ENCODE measurements around the gene TSPAN3.

DNA sequence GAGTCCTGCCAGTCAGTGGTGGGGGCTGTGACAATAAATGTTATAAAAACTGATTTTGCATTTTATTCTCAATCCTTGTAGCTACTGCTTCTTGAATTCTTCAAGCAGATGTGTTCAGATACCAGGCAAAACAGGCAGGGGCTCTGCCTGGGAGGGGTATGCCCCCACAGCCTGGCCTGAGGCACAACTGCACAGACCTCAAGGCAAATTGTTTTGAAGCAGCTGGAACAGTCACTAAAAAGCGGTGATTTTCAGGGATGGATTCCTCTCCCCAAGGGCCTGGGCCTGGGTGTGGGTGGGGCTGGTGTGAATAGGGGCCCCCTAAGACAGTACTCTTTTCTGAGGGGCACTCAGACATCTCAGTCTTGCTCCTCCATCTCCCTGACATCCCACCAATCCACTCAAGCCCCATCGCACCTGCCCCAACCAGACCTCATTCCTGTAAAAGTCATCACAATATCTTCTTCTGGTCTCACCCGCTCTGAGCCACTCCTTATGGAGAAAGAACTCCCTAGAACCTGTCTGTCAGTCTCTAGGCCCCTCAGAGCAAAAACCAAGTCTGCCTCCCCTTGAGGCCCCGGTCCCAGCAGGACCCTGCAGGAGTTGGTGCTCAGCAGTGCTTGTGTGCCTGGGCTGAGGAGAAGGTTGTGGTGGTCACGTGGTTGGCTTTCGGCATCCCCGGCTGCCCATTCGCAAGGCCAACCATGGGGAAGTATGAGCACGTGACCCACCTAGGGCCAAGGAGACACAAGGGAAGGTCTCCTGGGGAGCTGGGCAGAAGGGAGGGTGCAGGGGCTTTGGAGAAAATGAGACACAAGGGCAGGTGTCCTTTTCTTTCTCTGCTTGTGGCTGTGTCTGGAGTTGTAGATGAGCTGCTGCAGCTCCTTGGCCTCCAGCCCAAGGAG is 78.9 kb downstream of the TSPAN3 start:
- TF ChIP-seq, protein P1, sequence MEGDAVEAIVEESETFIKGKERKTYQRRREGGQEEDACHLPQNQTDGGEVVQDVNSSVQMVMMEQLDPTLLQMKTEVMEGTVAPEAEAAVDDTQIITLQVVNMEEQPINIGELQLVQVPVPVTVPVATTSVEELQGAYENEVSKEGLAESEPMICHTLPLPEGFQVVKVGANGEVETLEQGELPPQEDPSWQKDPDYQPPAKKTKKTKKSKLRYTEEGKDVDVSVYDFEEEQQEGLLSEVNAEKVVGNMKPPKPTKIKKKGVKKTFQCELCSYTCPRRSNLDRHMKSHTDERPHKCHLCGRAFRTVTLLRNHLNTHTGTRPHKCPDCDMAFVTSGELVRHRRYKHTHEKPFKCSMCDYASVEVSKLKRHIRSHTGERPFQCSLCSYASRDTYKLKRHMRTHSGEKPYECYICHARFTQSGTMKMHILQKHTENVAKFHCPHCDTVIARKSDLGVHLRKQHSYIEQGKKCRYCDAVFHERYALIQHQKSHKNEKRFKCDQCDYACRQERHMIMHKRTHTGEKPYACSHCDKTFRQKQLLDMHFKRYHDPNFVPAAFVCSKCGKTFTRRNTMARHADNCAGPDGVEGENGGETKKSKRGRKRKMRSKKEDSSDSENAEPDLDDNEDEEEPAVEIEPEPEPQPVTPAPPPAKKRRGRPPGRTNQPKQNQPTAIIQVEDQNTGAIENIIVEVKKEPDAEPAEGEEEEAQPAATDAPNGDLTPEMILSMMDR (IDR thresholded peaks at IDR 0.05; ENCODE audit: low read depth, low read length, missing input control): no peak
- TF ChIP-seq RAD21 (IDR thresholded peaks at IDR 0.05) (no peak), YY1 (IDR thresholded peaks at IDR 0.05) (no peak), FOXA1 (IDR thresholded peaks at IDR 0.05) (no peak), SP1 (IDR thresholded peaks at IDR 0.05) (no peak), EGR1 (IDR thresholded peaks at IDR 0.05; ENCODE audit: low read depth in 2 of 2) (no peak), RXRA (IDR thresholded peaks at IDR 0.05) (no peak), NR2F2 (IDR thresholded peaks at IDR 0.05) (no peak), TAF1 (conservative IDR thresholded peaks at IDR 0.05) (no peak), GABPA (IDR thresholded peaks at IDR 0.05 in 1 of 2, conservative IDR thresholded peaks at IDR 0.05 in 1 of 2) (no peak)
- TF ChIP-seq, protein P2, sequence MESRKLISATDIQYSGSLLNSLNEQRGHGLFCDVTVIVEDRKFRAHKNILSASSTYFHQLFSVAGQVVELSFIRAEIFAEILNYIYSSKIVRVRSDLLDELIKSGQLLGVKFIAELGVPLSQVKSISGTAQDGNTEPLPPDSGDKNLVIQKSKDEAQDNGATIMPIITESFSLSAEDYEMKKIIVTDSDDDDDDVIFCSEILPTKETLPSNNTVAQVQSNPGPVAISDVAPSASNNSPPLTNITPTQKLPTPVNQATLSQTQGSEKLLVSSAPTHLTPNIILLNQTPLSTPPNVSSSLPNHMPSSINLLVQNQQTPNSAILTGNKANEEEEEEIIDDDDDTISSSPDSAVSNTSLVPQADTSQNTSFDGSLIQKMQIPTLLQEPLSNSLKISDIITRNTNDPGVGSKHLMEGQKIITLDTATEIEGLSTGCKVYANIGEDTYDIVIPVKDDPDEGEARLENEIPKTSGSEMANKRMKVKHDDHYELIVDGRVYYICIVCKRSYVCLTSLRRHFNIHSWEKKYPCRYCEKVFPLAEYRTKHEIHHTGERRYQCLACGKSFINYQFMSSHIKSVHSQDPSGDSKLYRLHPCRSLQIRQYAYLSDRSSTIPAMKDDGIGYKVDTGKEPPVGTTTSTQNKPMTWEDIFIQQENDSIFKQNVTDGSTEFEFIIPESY (IDR thresholded peaks at IDR 0.05): no peak
- TF ChIP-seq, protein P3, sequence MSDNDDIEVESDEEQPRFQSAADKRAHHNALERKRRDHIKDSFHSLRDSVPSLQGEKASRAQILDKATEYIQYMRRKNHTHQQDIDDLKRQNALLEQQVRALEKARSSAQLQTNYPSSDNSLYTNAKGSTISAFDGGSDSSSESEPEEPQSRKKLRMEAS (IDR thresholded peaks at IDR 0.05): no peak
- TF ChIP-seq, protein P4, sequence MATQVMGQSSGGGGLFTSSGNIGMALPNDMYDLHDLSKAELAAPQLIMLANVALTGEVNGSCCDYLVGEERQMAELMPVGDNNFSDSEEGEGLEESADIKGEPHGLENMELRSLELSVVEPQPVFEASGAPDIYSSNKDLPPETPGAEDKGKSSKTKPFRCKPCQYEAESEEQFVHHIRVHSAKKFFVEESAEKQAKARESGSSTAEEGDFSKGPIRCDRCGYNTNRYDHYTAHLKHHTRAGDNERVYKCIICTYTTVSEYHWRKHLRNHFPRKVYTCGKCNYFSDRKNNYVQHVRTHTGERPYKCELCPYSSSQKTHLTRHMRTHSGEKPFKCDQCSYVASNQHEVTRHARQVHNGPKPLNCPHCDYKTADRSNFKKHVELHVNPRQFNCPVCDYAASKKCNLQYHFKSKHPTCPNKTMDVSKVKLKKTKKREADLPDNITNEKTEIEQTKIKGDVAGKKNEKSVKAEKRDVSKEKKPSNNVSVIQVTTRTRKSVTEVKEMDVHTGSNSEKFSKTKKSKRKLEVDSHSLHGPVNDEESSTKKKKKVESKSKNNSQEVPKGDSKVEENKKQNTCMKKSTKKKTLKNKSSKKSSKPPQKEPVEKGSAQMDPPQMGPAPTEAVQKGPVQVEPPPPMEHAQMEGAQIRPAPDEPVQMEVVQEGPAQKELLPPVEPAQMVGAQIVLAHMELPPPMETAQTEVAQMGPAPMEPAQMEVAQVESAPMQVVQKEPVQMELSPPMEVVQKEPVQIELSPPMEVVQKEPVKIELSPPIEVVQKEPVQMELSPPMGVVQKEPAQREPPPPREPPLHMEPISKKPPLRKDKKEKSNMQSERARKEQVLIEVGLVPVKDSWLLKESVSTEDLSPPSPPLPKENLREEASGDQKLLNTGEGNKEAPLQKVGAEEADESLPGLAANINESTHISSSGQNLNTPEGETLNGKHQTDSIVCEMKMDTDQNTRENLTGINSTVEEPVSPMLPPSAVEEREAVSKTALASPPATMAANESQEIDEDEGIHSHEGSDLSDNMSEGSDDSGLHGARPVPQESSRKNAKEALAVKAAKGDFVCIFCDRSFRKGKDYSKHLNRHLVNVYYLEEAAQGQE (IDR thresholded peaks at IDR 0.05): no peak

Data from liver (tissue), 3 donors.